ENCODE data around the gene DLGAP1.

DLGAP1 gene

GRCh38 chr18:3877678-3878077 is 577.4 kb downstream of the DLGAP1 start:
- TF ChIP-seq CTCF (IDR thresholded peaks at IDR 0.05) (no peak), ZFX (IDR thresholded peaks at IDR 0.05; ENCODE audit: borderline replicate concordance) (no peak)
- H3K27ac ChIP-seq = no peak overlapping the region

GRCh38 chr18:3875961-3876360 is 579.1 kb downstream of the DLGAP1 start:
- no peak overlapping the region for H3K27ac ChIP-seq
- TF ChIP-seq ZFX (IDR thresholded peaks at IDR 0.05; ENCODE audit: borderline replicate concordance) = no peak
- no peak for TF ChIP-seq CTCF (IDR thresholded peaks at IDR 0.05)

GRCh38 chr18:3875376-3875775 is 579.7 kb downstream of the DLGAP1 start:
- TF ChIP-seq ZFX (IDR thresholded peaks at IDR 0.05; ENCODE audit: borderline replicate concordance) = no peak
- no peak for TF ChIP-seq CTCF (IDR thresholded peaks at IDR 0.05)
- no peak overlapping the region for H3K27ac ChIP-seq

GRCh38 chr18:3874581-3874980 is 580.5 kb downstream of the DLGAP1 start:
- TF ChIP-seq CTCF (IDR thresholded peaks at IDR 0.05) (no peak), ZFX (IDR thresholded peaks at IDR 0.05; ENCODE audit: borderline replicate concordance) (no peak)
- no peak overlapping the region for H3K27ac ChIP-seq

- no peak for TF ChIP-seq CTCF (IDR thresholded peaks at IDR 0.05)
- no peak for TF ChIP-seq ZFX (IDR thresholded peaks at IDR 0.05; ENCODE audit: borderline replicate concordance)
- no peak overlapping the region for H3K27ac ChIP-seq
These were observed 581.0 kb downstream of the DLGAP1 start for GRCh38 chr18:3874125-3874524.

GRCh38 chr18:3873698-3874097 is 581.4 kb downstream of the DLGAP1 start:
- no peak overlapping the region for H3K27ac ChIP-seq
- no peak for TF ChIP-seq CTCF (IDR thresholded peaks at IDR 0.05)
- no peak for TF ChIP-seq ZFX (IDR thresholded peaks at IDR 0.05; ENCODE audit: borderline replicate concordance)

- H3K27ac ChIP-seq = no peak overlapping the region
- TF ChIP-seq CTCF (IDR thresholded peaks at IDR 0.05) = no peak
- TF ChIP-seq ZFX (IDR thresholded peaks at IDR 0.05; ENCODE audit: borderline replicate concordance) = no peak
These were observed 581.9 kb downstream of the DLGAP1 start for GRCh38 chr18:3873211-3873610.
